ENCODE results near the gene KIAA1210.

- TF ChIP-seq, protein P1, sequence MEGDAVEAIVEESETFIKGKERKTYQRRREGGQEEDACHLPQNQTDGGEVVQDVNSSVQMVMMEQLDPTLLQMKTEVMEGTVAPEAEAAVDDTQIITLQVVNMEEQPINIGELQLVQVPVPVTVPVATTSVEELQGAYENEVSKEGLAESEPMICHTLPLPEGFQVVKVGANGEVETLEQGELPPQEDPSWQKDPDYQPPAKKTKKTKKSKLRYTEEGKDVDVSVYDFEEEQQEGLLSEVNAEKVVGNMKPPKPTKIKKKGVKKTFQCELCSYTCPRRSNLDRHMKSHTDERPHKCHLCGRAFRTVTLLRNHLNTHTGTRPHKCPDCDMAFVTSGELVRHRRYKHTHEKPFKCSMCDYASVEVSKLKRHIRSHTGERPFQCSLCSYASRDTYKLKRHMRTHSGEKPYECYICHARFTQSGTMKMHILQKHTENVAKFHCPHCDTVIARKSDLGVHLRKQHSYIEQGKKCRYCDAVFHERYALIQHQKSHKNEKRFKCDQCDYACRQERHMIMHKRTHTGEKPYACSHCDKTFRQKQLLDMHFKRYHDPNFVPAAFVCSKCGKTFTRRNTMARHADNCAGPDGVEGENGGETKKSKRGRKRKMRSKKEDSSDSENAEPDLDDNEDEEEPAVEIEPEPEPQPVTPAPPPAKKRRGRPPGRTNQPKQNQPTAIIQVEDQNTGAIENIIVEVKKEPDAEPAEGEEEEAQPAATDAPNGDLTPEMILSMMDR (conservative IDR thresholded peaks at IDR 0.05 in 1 of 2, IDR thresholded peaks at IDR 0.05 in 1 of 2; ENCODE audit: low read depth in 1 of 2, low read length in 2 of 2) = no peak
- TF ChIP-seq EZH2 (IDR thresholded peaks at IDR 0.05; ENCODE audit: low read length, missing control alignments) = no peak
Measured at GRCh38 chrX:119041175-119041574, 86.4 kb downstream of the KIAA1210 start.

Data from fibroblast of lung (primary cell).